Measurements from ENCODE around the gene TEX264. TPM values are rescaled to one million over a fixed set of nuclear protein-coding genes. Genes with fewer than 3 reads are reported as not detected.
"Not testable (repeated sequence)": the region's sequence is repeated elsewhere in the genome, so short reads cannot be mapped to it uniquely, and the experiment has no call there.

The TEX264 gene
- total RNA-seq, 2 experiments from 2014 or later, result 24.9 to 25.9 TPM

- Histone ChIP-seq H3K9me3 (ENCODE audit: control insufficient read depth in 1 of 2, insufficient read depth in 1 of 2, low read length in 2 of 2) (no peaks in the 10 kb centered on the region), H3K27me3 (ENCODE audit: control insufficient read depth in 1 of 2, insufficient read depth in 2 of 2, low read length in 2 of 2) (no peaks in the 10 kb centered on the region), H3K27ac (ENCODE audit: low read depth in 1 of 2, low read length in 2 of 2) (no peak overlapping the region), H3K4me3 (ENCODE audit: low read length) (no peak overlapping the region), H3K36me3 (ENCODE audit: insufficient read depth, low read length) (no peaks in the 10 kb centered on the region), H3K4me1 (ENCODE audit: insufficient read depth, low read length) (no peaks in the 10 kb centered on the region)
- intact Hi-C loops (cut with DNase I, micrococcal nuclease), result no loop called here
- H3K27ac Mint-ChIP-seq, result no peak overlapping the region
- ChIA-PET POLR2A (no interaction called here), CTCF (no interaction called here)
- H3K4me1 Mint-ChIP-seq (ENCODE audit: low read depth), result peaks cover 11% of the 10 kb centered on the region
- H3K9me3 Mint-ChIP-seq, result no peaks in the 10 kb centered on the region
- H3K36me3 Mint-ChIP-seq (ENCODE audit: low read depth), result no peaks in the 10 kb centered on the region
- no peak for TF ChIP-seq CTCF (IDR thresholded peaks at IDR 0.05)
- H3K4me3 Mint-ChIP-seq, result no peak overlapping the region
- DNase-seq (no peak), ATAC-seq (ENCODE audit: poor library complexity) (no peak)
- peaks cover 19% of the 10 kb centered on the region for H3K27me3 Mint-ChIP-seq
These were observed 68.1 kb downstream of the TEX264 start for GRCh38 chr3:51739110-51739509.

- H3K27me3 ChIP-seq (ENCODE audit: control insufficient read depth in 1 of 2, insufficient read depth in 2 of 2, low read length in 2 of 2); H3K4me3 Mint-ChIP-seq; H3K4me3 ChIP-seq (ENCODE audit: low read length); H3K27me3 Mint-ChIP-seq; H3K27ac ChIP-seq (ENCODE audit: low read depth in 1 of 2, low read length in 2 of 2); H3K9me3 ChIP-seq (ENCODE audit: control insufficient read depth in 1 of 2, insufficient read depth in 1 of 2, low read length in 2 of 2); DNase-seq; POLR2A ChIA-PET; intact Hi-C loops (cut with DNase I, micrococcal nuclease); H3K4me1 Mint-ChIP-seq (ENCODE audit: low read depth); CTCF ChIA-PET; H3K9me3 Mint-ChIP-seq; H3K4me1 ChIP-seq (ENCODE audit: insufficient read depth, low read length); H3K36me3 ChIP-seq (ENCODE audit: insufficient read depth, low read length); ATAC-seq (ENCODE audit: poor library complexity); H3K36me3 Mint-ChIP-seq (ENCODE audit: low read depth); H3K27ac Mint-ChIP-seq: not testable (repeated sequence)
These were observed 71.3 kb downstream of the TEX264 start for GRCh38 chr3:51742320-51742719.

- POLR2A ChIA-PET, result not testable (repeated sequence)
These were observed 71.9 kb downstream of the TEX264 start for GRCh38 chr3:51742978-51743377.

GRCh38 chr3:51747840-51748239 is 76.8 kb downstream of the TEX264 start:
- Mint-ChIP-seq H3K27me3 (no peaks in the 10 kb centered on the region), H3K9me3 (no peaks in the 10 kb centered on the region), H3K4me1 (ENCODE audit: low read depth) (peaks cover 7% of the 10 kb centered on the region), H3K36me3 (ENCODE audit: low read depth) (no peaks in the 10 kb centered on the region), H3K4me3 (no peak overlapping the region), H3K27ac (no peak overlapping the region)
- no peak for TF ChIP-seq CTCF (IDR thresholded peaks at IDR 0.05)
- no peaks in the 10 kb centered on the region for H3K4me1 ChIP-seq (ENCODE audit: insufficient read depth, low read length)
- CTCF ChIA-PET, result no interaction called here
- no peak for DNase-seq
- H3K36me3 ChIP-seq (ENCODE audit: insufficient read depth, low read length), result no peaks in the 10 kb centered on the region
- ATAC-seq (ENCODE audit: poor library complexity), result no peak
- no peak overlapping the region for H3K4me3 ChIP-seq (ENCODE audit: low read length)
- intact Hi-C loops (cut with DNase I, micrococcal nuclease), result no loop called here
- POLR2A ChIA-PET, result no interaction called here
- H3K27me3 ChIP-seq (ENCODE audit: control insufficient read depth in 1 of 2, insufficient read depth in 2 of 2, low read length in 2 of 2), result no peaks in the 10 kb centered on the region
- no peak overlapping the region for H3K27ac ChIP-seq (ENCODE audit: low read depth in 1 of 2, low read length in 2 of 2)
- no peaks in the 10 kb centered on the region for H3K9me3 ChIP-seq (ENCODE audit: control insufficient read depth in 1 of 2, insufficient read depth in 1 of 2, low read length in 2 of 2)

More at GRCh38 chr3:51742978-51743377, 71.9 kb downstream of the TEX264 start:
- H3K36me3 ChIP-seq (ENCODE audit: insufficient read depth, low read length); CTCF ChIA-PET; intact Hi-C loops (cut with DNase I, micrococcal nuclease); H3K27ac Mint-ChIP-seq; H3K4me3 ChIP-seq (ENCODE audit: low read length); H3K36me3 Mint-ChIP-seq (ENCODE audit: low read depth); H3K27me3 ChIP-seq (ENCODE audit: control insufficient read depth in 1 of 2, insufficient read depth in 2 of 2, low read length in 2 of 2); H3K27me3 Mint-ChIP-seq; H3K4me3 Mint-ChIP-seq; H3K9me3 ChIP-seq (ENCODE audit: control insufficient read depth in 1 of 2, insufficient read depth in 1 of 2, low read length in 2 of 2); ATAC-seq (ENCODE audit: poor library complexity); H3K4me1 Mint-ChIP-seq (ENCODE audit: low read depth); H3K27ac ChIP-seq (ENCODE audit: low read depth in 1 of 2, low read length in 2 of 2); H3K9me3 Mint-ChIP-seq; H3K4me1 ChIP-seq (ENCODE audit: insufficient read depth, low read length): not testable (repeated sequence)
- peak in 3 of 14 experiments; percentile 20 to 26 (median 26) for DNase-seq
